ENCODE data around the gene MMD2. TPM values are rescaled to one million over a fixed set of nuclear protein-coding genes. Genes with fewer than 3 reads are reported as not detected.
A peak's percentile ranks its signal among the peaks of the same experiment; 100 is the strongest.

Gene MMD2
- total RNA-seq, 4 donors from 2014 or later, result 0.63 TPM; not detected in 3

- no peak for DNase-seq (ENCODE audit: low spot score in 2 of 2)
- Histone ChIP-seq H3K36me3 (no peaks in the 10 kb centered on the region), H3K27ac (peak overlapping the region in 1 of 4 donors; percentile 51), H3K27me3 (no peaks in the 10 kb centered on the region), H3K9me3 (peaks cover 0 to 9% (median 0%) of the 10 kb centered on the region in 4 donors), H3K4me3 (peak overlapping the region in 3 of 4 donors; percentile 28 to 50 (median 31)), H3K4me1 (peaks cover 0 to 9% (median 0%) of the 10 kb centered on the region in 4 donors)
- TF ChIP-seq CTCF (IDR thresholded peaks at IDR 0.05) (no peak), POLR2A (IDR thresholded peaks at IDR 0.05) (no peak), EP300 (IDR thresholded peaks at IDR 0.05) (no peak)
- WGBS, 2 donors, result 84 to 94% methylated on average over 11 of the region's 11 CpGs
Observed at GRCh38 chr7:4861227-4861626, 97.8 kb downstream of the MMD2 start.

GRCh38 chr7:4857189-4857588 is 101.8 kb downstream of the MMD2 start:
- H3K27me3 ChIP-seq, result no peaks in the 10 kb centered on the region
- 75 to 85% methylated on average over 3 of the region's 3 CpGs for WGBS, 2 donors
- H3K9me3 ChIP-seq, result peaks cover 0 to 10% (median 0%) of the 10 kb centered on the region in 4 donors
- no peak overlapping the region for H3K27ac ChIP-seq
- H3K4me1 ChIP-seq, result peaks cover 0 to 9% (median 0%) of the 10 kb centered on the region in 4 donors
- no peak for DNase-seq (ENCODE audit: low spot score in 2 of 2)
- H3K4me3 ChIP-seq, result no peak overlapping the region
- peaks cover 0 to 8% (median 0%) of the 10 kb centered on the region in 3 donors for H3K36me3 ChIP-seq
- TF ChIP-seq CTCF (IDR thresholded peaks at IDR 0.05), result no peak

GRCh38 chr7:4856336-4857057 is 102.5 kb downstream of the MMD2 start:
- no peak overlapping the region for H3K4me3 ChIP-seq
- no peak overlapping the region for H3K27ac ChIP-seq
- peaks cover 0 to 3% (median 0%) of the 10 kb centered on the region in 4 donors for H3K4me1 ChIP-seq
- H3K36me3 ChIP-seq, result peaks cover 0 to 15% (median 0%) of the 10 kb centered on the region in 3 donors
- H3K27me3 ChIP-seq, result no peaks in the 10 kb centered on the region
- TF ChIP-seq CTCF (IDR thresholded peaks at IDR 0.05), result no peak
- no peak for TF ChIP-seq EP300 (IDR thresholded peaks at IDR 0.05)
- no peak for TF ChIP-seq POLR2A (IDR thresholded peaks at IDR 0.05)
- 85 to 87% methylated on average over 10 of the region's 10 CpGs for WGBS, 2 donors
- peaks cover 0 to 10% (median 0%) of the 10 kb centered on the region in 4 donors for H3K9me3 ChIP-seq
- no peak for DNase-seq (ENCODE audit: low spot score in 2 of 2)

Small RNAs within 50 kb of the gene (small RNA-seq; reads per million reads assigned to genes)
- not detected for gene AC092032.1

Other genes with a start within 250 kb of the MMD2 start
- gene AP5Z1, start 183.6 kb downstream of the MMD2 start, total RNA-seq, result 10 to 100 TPM; 26.0 to 61.8 (median 40.7) TPM
- 1 to 10 TPM; 1.4 to 2.4 (median 1.8) TPM for gene PAPOLB, start 97.2 kb downstream of the MMD2 start, total RNA-seq
- 10 to 100 TPM; 23.2 to 31.0 (median 27.1) TPM for gene RADIL, start 75.5 kb downstream of the MMD2 start, total RNA-seq
- 10 to 100 TPM in 1 of 4 donors, 1 to 10 TPM in 3; 7.5 to 11.3 (median 9.0) TPM for gene RBAK, start 86.7 kb upstream of the MMD2 start, total RNA-seq
- gene WIPI2, start 231.0 kb upstream of the MMD2 start, total RNA-seq, result 10 to 100 TPM; 61.3 to 77.7 (median 66.4) TPM

All from tibial nerve (tissue), 4 donors.